SJCRH30 (cell line): ENCODE measurements around the gene ABCF1. TPM values are rescaled to one million over a fixed set of nuclear protein-coding genes. Genes with fewer than 3 reads are reported as not detected.

Experiments used
- DNase-seq, 2 experiments: peaks; one replicate each; pipeline ENCODE4 v3.0.0-alpha.2; 2015 to 2020
- H3K27ac ChIP-seq: fragments of 250-450 bp; sonication (Bioruptor Pico); 2 replicates; pipeline ENCODE4 v1.5.1; 2020; ENCODE audit warnings: mild to moderate bottlenecking, moderate library complexity
- H3K27me3 ChIP-seq: fragments of 250-450 bp; sonication (Bioruptor Pico); 2 replicates; pipeline ENCODE4 v1.5.1; 2020; ENCODE audit warnings: mild to moderate bottlenecking, moderate library complexity
- H3K36me3 ChIP-seq: fragments of 250-450 bp; sonication (Bioruptor Pico); 2 replicates; pipeline ENCODE4 v1.5.1; 2020; ENCODE audit warnings: mild to moderate bottlenecking, moderate library complexity
- H3K4me1 ChIP-seq: fragments of 250-450 bp; sonication (Bioruptor Pico); 2 replicates; pipeline ENCODE4 v1.5.1; 2020; ENCODE audit warnings: mild to moderate bottlenecking, moderate library complexity
- H3K4me3 ChIP-seq: fragments of 250-450 bp; sonication (Bioruptor Pico); 2 replicates; pipeline ENCODE4 v1.5.1; 2020; ENCODE audit warnings: mild to moderate bottlenecking, moderate library complexity
- H3K9me3 ChIP-seq: fragments of 250-450 bp; sonication (Bioruptor Pico); replicated peaks from 2 replicates; pipeline ENCODE4 v1.5.1; 2020; ENCODE audit warnings: mild to moderate bottlenecking, moderate library complexity
- total RNA-seq: library from RNA; depleted of rRNA; stranded (reverse); fragments of >200 nt; shearing (Covaris generic); gene quantifications from 2 replicates; pipeline ENCODE4 v1.2.3, GENCODE V29; 2014

ABCF1 gene
- total RNA-seq, 1 experiment from 2014 or later, result 74.7 TPM

GRCh38 chr6:30554404-30554803, 16.8 kb upstream of the ABCF1 start:
- Histone ChIP-seq H3K27ac (no peak overlapping the region), H3K27me3 (no peaks in the 10 kb centered on the region), H3K9me3 (no peaks in the 10 kb centered on the region), H3K4me3 (no peak overlapping the region), H3K4me1 (no peaks in the 10 kb centered on the region), H3K36me3 (peaks cover 21% of the 10 kb centered on the region)
- DNase-seq, result no peak

GRCh38 chr6:30554962-30555815, 16.1 kb upstream of the ABCF1 start:
- Histone ChIP-seq H3K27me3 (no peaks in the 10 kb centered on the region), H3K4me3 (peak overlapping the region; percentile 79), H3K9me3 (no peaks in the 10 kb centered on the region), H3K27ac (peak overlapping the region; percentile 78), H3K36me3 (peaks cover 21% of the 10 kb centered on the region), H3K4me1 (no peaks in the 10 kb centered on the region)
- DNase-seq, result peak; percentile 38 to 49

- Histone ChIP-seq H3K27ac (peak overlapping the region; percentile 78), H3K36me3 (peaks cover 21% of the 10 kb centered on the region), H3K4me3 (peak overlapping the region; percentile 79), H3K9me3 (no peaks in the 10 kb centered on the region), H3K27me3 (no peaks in the 10 kb centered on the region), H3K4me1 (no peaks in the 10 kb centered on the region)
- no peak for DNase-seq
These were observed 15.5 kb upstream of the ABCF1 start for GRCh38 chr6:30555816-30556065.

- DNase-seq, result peak; percentile 85 to 88
- no peaks in the 10 kb centered on the region for H3K27me3 ChIP-seq
- no peaks in the 10 kb centered on the region for H3K4me1 ChIP-seq
- no peaks in the 10 kb centered on the region for H3K9me3 ChIP-seq
- peaks cover 18% of the 10 kb centered on the region for H3K36me3 ChIP-seq
- peak within 1 kb of the TSS; percentile 79 for H3K4me3 ChIP-seq
- H3K27ac ChIP-seq, result peak within 1 kb of the TSS; percentile 78
These were observed 15.0 kb upstream of the ABCF1 start, which contains the start of gene GNL1 for GRCh38 chr6:30556066-30556905. Gene GNL1 (minus strand): TSS chr6:30556489. CDS start chr6:30556203, 286 bp downstream.

GRCh38 chr6:30556906-30557682, 14.1 kb upstream of the ABCF1 start, which contains the start of gene PRR3:
Gene PRR3 (plus strand): TSS chr6:30557295. CDS start chr6:30557345, 50 bp downstream.
- Histone ChIP-seq H3K4me1 (no peaks in the 10 kb centered on the region), H3K36me3 (peaks cover 14% of the 10 kb centered on the region; the same call in 1 of the 2 replicates), H3K9me3 (no peaks in the 10 kb centered on the region), H3K27ac (peak within 1 kb of the TSS; percentile 78), H3K4me3 (peak within 1 kb of the TSS; percentile 79), H3K27me3 (no peaks in the 10 kb centered on the region)
- peak; percentile 89 to 91 for DNase-seq

- Histone ChIP-seq H3K27ac (peak overlapping the region; percentile 78), H3K36me3 (peaks cover 14% of the 10 kb centered on the region; the same call in 1 of the 2 replicates), H3K27me3 (no peaks in the 10 kb centered on the region), H3K9me3 (no peaks in the 10 kb centered on the region), H3K4me3 (peak overlapping the region; percentile 79), H3K4me1 (no peaks in the 10 kb centered on the region)
- no peak for DNase-seq
These were observed 13.6 kb upstream of the ABCF1 start for GRCh38 chr6:30557683-30557981.

GRCh38 chr6:30560930-30561329, 10.3 kb upstream of the ABCF1 start:
- DNase-seq, result no peak
- no peaks in the 10 kb centered on the region for H3K27me3 ChIP-seq
- H3K4me3 ChIP-seq, result no peak overlapping the region
- no peaks in the 10 kb centered on the region for H3K9me3 ChIP-seq
- peaks cover 12% of the 10 kb centered on the region; the same call in 1 of the 2 replicates for H3K36me3 ChIP-seq
- H3K4me1 ChIP-seq, result no peaks in the 10 kb centered on the region
- H3K27ac ChIP-seq, result no peak overlapping the region

- H3K36me3 ChIP-seq, result peaks cover 12% of the 10 kb centered on the region; the same call in 1 of the 2 replicates
- no peak for DNase-seq
- no peak overlapping the region for H3K27ac ChIP-seq
- no peaks in the 10 kb centered on the region for H3K27me3 ChIP-seq
- no peaks in the 10 kb centered on the region for H3K4me1 ChIP-seq
- H3K4me3 ChIP-seq, result no peak overlapping the region
- no peaks in the 10 kb centered on the region for H3K9me3 ChIP-seq
These were observed 8.5 kb upstream of the ABCF1 start for GRCh38 chr6:30562470-30563425.

GRCh38 chr6:30564114-30564513, 7.1 kb upstream of the ABCF1 start:
- DNase-seq, result no peak
- Histone ChIP-seq H3K9me3 (no peaks in the 10 kb centered on the region), H3K36me3 (peaks cover 12% of the 10 kb centered on the region; the same call in 1 of the 2 replicates), H3K27me3 (no peaks in the 10 kb centered on the region), H3K4me1 (no peaks in the 10 kb centered on the region), H3K4me3 (no peak overlapping the region), H3K27ac (no peak overlapping the region)

GRCh38 chr6:30565772-30566171, 5.5 kb upstream of the ABCF1 start:
- no peak overlapping the region for H3K27ac ChIP-seq
- H3K36me3 ChIP-seq, result peaks cover 12% of the 10 kb centered on the region; the same call in 1 of the 2 replicates
- H3K4me3 ChIP-seq, result no peak overlapping the region
- DNase-seq, result no peak
- peaks cover 3% of the 10 kb centered on the region; the same call in 1 of the 2 replicates for H3K4me1 ChIP-seq
- H3K27me3 ChIP-seq, result no peaks in the 10 kb centered on the region
- no peaks in the 10 kb centered on the region for H3K9me3 ChIP-seq

GRCh38 chr6:30568245-30568644, 3.0 kb upstream of the ABCF1 start:
- H3K4me3 ChIP-seq, result no peak overlapping the region
- no peaks in the 10 kb centered on the region for H3K27me3 ChIP-seq
- no peaks in the 10 kb centered on the region for H3K9me3 ChIP-seq
- peaks cover 7% of the 10 kb centered on the region; the same call in 1 of the 2 replicates for H3K36me3 ChIP-seq
- peaks cover 3% of the 10 kb centered on the region; the same call in 1 of the 2 replicates for H3K4me1 ChIP-seq
- H3K27ac ChIP-seq, result no peak overlapping the region
- no peak for DNase-seq

- peaks cover 3% of the 10 kb centered on the region; the same call in 1 of the 2 replicates for H3K4me1 ChIP-seq
- no peaks in the 10 kb centered on the region for H3K9me3 ChIP-seq
- no peak overlapping the region for H3K27ac ChIP-seq
- DNase-seq, result no peak
- no peaks in the 10 kb centered on the region for H3K27me3 ChIP-seq
- H3K4me3 ChIP-seq, result peak overlapping the region; percentile 95
- H3K36me3 ChIP-seq, result peaks cover 9% of the 10 kb centered on the region; the same call in 1 of the 2 replicates
These were observed 979 bp upstream of the ABCF1 start for GRCh38 chr6:30570263-30570662.

GRCh38 chr6:30570740-30571074, 535 bp upstream of the ABCF1 start:
- H3K36me3 ChIP-seq, result peaks cover 9% of the 10 kb centered on the region
- no peaks in the 10 kb centered on the region for H3K9me3 ChIP-seq
- peak overlapping the region; percentile 95 for H3K4me3 ChIP-seq
- H3K27me3 ChIP-seq, result no peaks in the 10 kb centered on the region
- peaks cover 3% of the 10 kb centered on the region; the same call in 1 of the 2 replicates for H3K4me1 ChIP-seq
- H3K27ac ChIP-seq, result no peak overlapping the region; the same call in 1 of the 2 replicates
- no peak for DNase-seq

GRCh38 chr6:30571762-30572082, 480 bp downstream of the ABCF1 start:
- Histone ChIP-seq H3K27ac (peak overlapping the region; percentile 86), H3K36me3 (peaks cover 13% of the 10 kb centered on the region), H3K27me3 (no peaks in the 10 kb centered on the region), H3K4me1 (peaks cover 3% of the 10 kb centered on the region; the same call in 1 of the 2 replicates), H3K4me3 (peak overlapping the region; percentile 95), H3K9me3 (no peaks in the 10 kb centered on the region)
- DNase-seq, result no peak
